ENCODE data around the gene RPS21.
A peak's percentile ranks its signal among the peaks of the same experiment; 100 is the strongest.

Gene RPS21

DNA sequence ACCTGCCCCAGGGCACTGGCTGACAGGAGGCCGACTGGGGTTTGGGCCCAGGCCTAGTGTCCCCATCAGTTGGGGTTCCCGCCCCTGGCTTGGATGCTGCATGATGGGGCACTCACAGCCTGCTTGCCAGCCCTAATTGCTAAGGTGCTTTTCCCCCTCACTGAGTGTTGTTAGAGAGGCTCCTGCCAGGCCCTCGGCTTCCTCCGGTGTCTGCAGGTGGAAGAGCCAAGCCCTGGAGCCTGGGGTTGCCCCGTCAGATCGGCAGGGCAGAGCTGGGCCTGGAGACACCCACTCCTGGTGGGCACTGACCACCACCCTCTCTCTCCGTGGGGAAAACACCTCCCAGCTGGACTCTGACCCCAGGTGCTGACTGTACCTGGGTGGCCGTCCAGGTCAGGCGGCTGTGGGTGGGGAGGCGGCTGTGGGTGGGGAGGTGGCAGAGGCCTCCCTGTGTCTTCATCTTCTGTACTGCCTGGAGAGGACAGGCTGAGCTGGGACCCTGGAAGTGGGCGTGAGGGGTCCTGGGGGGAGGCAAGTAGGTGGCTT, 26.2 kb downstream of the RPS21 start:
- TF ChIP-seq, protein P1, sequence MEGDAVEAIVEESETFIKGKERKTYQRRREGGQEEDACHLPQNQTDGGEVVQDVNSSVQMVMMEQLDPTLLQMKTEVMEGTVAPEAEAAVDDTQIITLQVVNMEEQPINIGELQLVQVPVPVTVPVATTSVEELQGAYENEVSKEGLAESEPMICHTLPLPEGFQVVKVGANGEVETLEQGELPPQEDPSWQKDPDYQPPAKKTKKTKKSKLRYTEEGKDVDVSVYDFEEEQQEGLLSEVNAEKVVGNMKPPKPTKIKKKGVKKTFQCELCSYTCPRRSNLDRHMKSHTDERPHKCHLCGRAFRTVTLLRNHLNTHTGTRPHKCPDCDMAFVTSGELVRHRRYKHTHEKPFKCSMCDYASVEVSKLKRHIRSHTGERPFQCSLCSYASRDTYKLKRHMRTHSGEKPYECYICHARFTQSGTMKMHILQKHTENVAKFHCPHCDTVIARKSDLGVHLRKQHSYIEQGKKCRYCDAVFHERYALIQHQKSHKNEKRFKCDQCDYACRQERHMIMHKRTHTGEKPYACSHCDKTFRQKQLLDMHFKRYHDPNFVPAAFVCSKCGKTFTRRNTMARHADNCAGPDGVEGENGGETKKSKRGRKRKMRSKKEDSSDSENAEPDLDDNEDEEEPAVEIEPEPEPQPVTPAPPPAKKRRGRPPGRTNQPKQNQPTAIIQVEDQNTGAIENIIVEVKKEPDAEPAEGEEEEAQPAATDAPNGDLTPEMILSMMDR (IDR thresholded peaks at IDR 0.05; ENCODE audit: control insufficient read depth, extremely low read depth, insufficient read depth): no peak
- DNase-seq (ENCODE audit: low read depth): no peak
- no peak overlapping the region for H3K4me3 ChIP-seq (ENCODE audit: low read depth, low read length)

DNA sequence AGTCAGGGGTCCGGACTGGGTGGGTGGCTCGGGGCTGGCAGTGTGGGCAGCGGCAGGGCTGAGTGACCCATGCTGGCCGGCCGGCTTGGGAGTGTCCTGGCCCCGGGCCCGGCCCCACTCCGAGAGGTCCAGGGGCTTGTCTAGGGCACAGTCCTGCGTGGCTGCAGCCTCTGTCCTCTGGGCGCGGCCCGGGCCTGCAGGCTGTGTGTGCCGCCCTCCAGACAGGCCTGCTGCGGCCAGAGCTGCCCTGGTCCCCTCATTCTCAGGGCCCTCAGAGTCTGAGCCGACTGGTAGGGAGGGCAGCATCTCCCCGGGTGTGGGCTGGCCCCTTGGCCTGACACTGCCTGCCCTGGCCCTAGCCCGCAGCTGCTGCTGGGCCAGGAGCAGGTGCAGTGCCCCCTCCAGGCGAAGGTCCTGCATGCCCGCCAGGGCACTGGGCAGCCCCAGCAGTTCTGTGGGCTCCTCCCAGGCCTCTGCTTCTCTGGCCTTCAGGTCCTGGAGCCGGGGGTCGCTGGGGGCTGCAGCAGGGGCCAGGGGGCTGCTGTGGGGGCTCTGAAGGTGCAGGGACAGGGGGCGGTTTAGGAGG, 27.1 kb downstream of the RPS21 start:
- TF ChIP-seq, protein P1 (IDR thresholded peaks at IDR 0.05; ENCODE audit: control insufficient read depth, extremely low read depth, insufficient read depth): 0 out of 2 replicates have a peak, but pooled peaks have one; percentile 14
- no peak for DNase-seq (ENCODE audit: low read depth)
- H3K4me3 ChIP-seq (ENCODE audit: low read depth, low read length): no peak overlapping the region

DNA sequence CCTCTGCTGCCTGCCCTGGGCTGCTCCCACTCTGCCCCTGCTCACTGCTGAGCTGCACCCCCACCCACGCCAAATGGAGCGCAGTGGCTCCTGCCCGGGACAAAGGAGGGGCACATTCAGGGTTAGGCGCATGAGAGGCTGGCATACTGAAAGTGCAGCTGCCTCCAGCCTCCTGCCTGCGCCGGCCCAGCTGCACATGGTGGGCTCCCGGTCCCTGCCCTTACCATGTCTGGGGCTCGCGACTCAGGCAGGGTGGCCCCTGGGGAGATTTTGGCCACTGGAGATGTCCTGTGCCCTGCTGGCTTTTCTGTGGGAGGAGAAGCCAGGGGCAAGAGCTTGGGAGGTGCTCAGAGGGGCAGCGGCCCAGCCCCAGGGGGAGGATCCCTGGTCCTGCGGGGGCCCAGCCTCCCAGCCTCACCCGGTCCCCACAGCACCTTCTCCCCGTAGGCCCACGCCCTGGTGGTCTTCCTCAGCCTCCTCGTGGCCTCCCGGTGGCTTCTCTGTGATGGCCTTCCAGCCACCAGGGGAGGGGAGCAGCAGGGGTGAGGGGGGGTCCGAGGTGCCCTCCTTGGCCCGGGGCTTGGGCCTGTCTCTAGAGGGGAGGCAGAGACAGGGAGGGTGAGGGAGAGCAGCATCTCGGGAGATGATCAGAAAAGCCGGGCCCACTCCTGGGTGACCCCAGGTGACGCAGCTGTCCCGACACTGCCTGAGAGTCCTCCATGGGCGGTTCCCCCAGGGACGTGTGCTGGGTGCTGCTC, 28.6 kb downstream of the RPS21 start:
- H3K4me3 ChIP-seq (ENCODE audit: low read depth, low read length): no peak overlapping the region
- DNase-seq (ENCODE audit: low read depth): no peak
- TF ChIP-seq, protein P1 (IDR thresholded peaks at IDR 0.05; ENCODE audit: control insufficient read depth, extremely low read depth, insufficient read depth): no peak

DNA sequence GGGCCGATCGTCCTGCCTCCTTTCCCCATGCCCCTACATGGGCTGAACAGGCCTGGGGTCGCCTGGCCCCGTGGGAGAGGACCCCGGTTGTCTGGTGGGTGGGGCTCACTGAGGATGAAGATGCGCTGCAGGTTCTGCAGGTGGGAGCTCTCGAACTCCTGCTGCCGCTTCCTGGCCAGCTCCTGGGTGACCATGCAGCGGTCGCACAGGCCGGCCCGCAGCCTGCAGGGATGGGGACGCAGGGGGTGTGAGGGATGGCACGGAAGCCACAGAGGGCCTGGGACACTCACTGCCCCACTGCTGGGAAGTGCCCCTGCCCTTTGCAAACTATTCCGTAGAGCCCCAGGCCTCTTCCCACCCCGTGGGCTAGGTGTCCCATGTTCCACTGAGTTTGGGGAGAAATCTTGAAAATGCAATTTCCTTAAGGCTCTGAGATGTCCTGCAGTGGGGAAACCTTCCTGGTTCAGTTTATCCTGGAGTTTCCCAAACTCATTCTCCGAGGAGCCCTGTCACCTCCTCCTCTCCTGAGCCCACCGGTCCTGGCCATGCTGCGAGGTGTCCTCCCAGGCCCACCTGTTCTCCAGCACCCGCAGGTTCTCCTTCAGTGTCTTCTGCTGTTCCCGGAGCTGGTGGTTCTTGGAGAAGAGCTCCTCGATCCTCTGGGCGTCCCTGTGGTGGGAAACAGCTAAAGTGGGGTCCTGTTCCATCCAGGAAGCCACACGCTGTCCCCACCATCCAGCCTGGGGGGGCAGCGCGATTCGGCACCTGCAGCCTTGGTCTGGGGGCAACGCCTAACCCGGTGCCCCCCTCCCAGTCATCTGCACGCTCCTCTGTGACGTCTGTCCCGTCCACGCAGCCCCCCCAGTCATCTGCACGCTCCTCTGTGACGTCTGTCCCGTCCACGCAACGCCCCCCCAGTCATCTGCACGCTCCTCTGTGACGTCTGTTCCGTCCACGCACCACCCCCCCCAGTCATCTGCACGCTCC, 30.0 kb downstream of the RPS21 start:
- no peak for DNase-seq (ENCODE audit: low read depth)
- TF ChIP-seq, protein P1 (IDR thresholded peaks at IDR 0.05; ENCODE audit: control insufficient read depth, extremely low read depth, insufficient read depth): no peak
- H3K4me3 ChIP-seq (ENCODE audit: low read depth, low read length): no peak overlapping the region

DNA sequence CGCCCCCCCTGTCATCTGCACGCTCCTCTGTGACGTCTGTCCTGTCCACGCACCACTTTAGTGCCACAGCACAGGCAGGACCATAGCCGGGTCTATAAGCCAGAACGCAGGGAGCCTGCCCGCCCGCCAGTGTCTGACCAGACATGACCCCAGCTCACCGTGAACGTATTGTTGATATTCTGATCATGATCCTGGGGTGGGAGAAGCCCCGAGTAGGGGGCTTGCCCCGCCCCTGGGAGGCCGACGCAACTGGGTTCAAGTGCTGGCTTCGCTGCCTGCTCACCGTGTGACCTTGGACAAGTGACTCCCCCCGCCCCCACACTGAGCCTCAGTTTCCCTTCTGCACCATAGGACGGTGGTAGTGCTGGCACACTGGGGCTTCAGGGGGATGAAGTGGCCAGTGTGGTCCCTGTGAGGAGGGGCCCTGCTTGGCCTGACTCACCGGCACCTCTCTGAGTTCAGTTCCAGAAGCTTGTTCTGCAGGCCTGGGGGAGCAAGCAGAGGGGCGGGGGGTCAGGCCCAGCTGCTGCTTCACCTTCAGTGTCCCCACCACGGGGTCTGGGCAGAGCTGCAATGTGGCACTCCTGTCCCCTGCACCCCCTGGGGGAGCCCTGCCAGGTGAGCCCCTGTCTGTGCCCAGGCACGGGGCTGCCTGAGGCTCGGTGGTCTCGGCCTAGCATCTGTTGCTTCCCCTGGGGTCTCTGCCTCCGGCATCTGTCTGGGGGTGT, 31.2 kb downstream of the RPS21 start:
- DNase-seq (ENCODE audit: low read depth): no peak
- TF ChIP-seq, protein P1 (IDR thresholded peaks at IDR 0.05; ENCODE audit: control insufficient read depth, extremely low read depth, insufficient read depth): no peak
- H3K4me3 ChIP-seq (ENCODE audit: low read depth, low read length): no peak overlapping the region
